GM18861 (cell line): Measurements from ENCODE around the gene PRR5L.

ENCODE experiments used
- ATAC-seq: cut with Tn5 transposase; IDR thresholded peaks from one replicate; pipeline ENCODE4 v1.9.1; 2021; ENCODE audit not compliant: unreplicated experiment

PRR5L gene

GRCh38 chr11:36295926-36296325, at the start of gene PRR5L:
TSS of gene PRR5L (plus strand) at chr11:36296288. CDS start at chr11:36401122, 104,834 bp downstream.
- no peak for ATAC-seq

- no peak for ATAC-seq
Measured at GRCh38 chr11:36247493-36247892, 48.6 kb upstream of the PRR5L start.

GRCh38 chr11:36248436-36248835, 47.7 kb upstream of the PRR5L start:
- ATAC-seq, result no peak

- no peak for ATAC-seq
Measured at GRCh38 chr11:36249246-36249645, 46.8 kb upstream of the PRR5L start.

- ATAC-seq, result no peak
Measured at GRCh38 chr11:36251823-36252222, 44.3 kb upstream of the PRR5L start.

GRCh38 chr11:36253238-36253637, 42.9 kb upstream of the PRR5L start:
- ATAC-seq, result no peak

GRCh38 chr11:36254713-36255112, 41.4 kb upstream of the PRR5L start:
- ATAC-seq, result no peak

- ATAC-seq, result no peak
Measured at GRCh38 chr11:36257351-36257750, 38.7 kb upstream of the PRR5L start.

GRCh38 chr11:36258730-36259360, 37.2 kb upstream of the PRR5L start:
- ATAC-seq, result no peak

GRCh38 chr11:36261094-36261493, 35.0 kb upstream of the PRR5L start:
- ATAC-seq, result no peak

GRCh38 chr11:36264011-36264972, 31.8 kb upstream of the PRR5L start:
- no peak for ATAC-seq

- ATAC-seq, result no peak
Measured at GRCh38 chr11:36264973-36265344, 31.1 kb upstream of the PRR5L start.

- ATAC-seq, result no peak
Measured at GRCh38 chr11:36265793-36266628, 30.1 kb upstream of the PRR5L start.

- ATAC-seq, result no peak
Measured at GRCh38 chr11:36266767-36267166, 29.3 kb upstream of the PRR5L start.

- ATAC-seq, result no peak
Measured at GRCh38 chr11:36268337-36268985, 27.6 kb upstream of the PRR5L start.

GRCh38 chr11:36270701-36271100, 25.4 kb upstream of the PRR5L start:
- ATAC-seq, result no peak

- no peak for ATAC-seq
Measured at GRCh38 chr11:36271794-36272407, 24.2 kb upstream of the PRR5L start.

GRCh38 chr11:36273110-36273509, 23.0 kb upstream of the PRR5L start:
- ATAC-seq, result no peak

GRCh38 chr11:36274414-36274813, 21.7 kb upstream of the PRR5L start:
- no peak for ATAC-seq

GRCh38 chr11:36278531-36279282, 17.4 kb upstream of the PRR5L start:
- no peak for ATAC-seq
